ENCODE data around the gene BCL11B.

GRCh38 chr14:99181804-99182520 lies 90.0 kb downstream of the BCL11B start:
- no peak for TF ChIP-seq POLR2AphosphoS5 (IDR thresholded peaks at IDR 0.05)
- TF ChIP-seq CTCF (IDR thresholded peaks at IDR 0.05), result no peak

Data from gastroesophageal sphincter (tissue), 3 donors.